ENCODE results near the gene DPYSL3. TPM values are rescaled to one million over a fixed set of nuclear protein-coding genes. Genes with fewer than 3 reads are reported as not detected.

The DPYSL3 gene
- 100 to 1,000 TPM; 161 to 255 TPM for total RNA-seq

DNA sequence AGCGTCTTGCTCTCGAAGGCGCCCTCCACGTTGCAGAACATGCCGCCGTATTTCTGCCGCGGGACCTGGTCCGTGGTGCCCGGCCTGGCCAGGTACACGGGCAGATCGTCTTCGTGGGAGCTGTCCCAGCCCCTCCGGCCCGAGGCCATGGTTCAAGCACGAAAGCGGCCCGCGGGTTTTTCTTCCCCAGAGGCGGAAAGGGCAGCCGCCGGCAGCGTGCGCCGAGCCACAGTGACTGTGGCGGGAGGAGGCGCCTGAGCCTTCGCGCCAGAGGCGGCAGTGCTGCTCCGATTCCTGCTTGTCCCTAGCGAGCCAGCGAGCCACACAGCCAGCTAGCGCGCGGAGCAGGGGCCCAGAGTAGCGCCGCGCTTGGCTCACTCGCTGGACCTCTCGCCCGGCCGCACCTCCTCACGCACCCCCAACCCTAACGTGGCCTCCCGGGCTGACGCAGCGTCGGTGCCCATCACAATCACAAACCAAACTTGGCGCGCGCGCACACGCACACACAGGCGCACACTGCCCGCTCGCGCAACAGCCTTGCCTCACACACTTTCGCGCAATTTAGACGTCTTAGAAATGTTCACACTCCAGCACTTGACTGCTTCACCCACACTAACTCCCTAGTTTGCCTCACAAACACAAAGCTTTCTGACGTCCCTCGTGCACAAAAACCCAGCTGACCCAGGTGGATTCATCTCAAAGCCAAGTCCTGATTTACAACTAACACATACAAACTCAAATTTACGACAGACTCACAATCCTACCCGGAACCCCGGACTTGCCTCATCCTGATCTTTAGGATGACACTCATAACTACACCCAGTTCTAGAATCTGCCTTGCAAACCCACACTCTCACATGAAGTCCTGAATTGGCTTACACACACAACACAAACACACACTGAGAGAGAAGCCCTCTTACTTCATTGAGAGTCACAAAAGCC lies at the start of gene DPYSL3:
TSS of gene DPYSL3 (minus strand) at position 359 of the 942 bp plus-strand sequence. CDS start at position 149, 210 bp downstream.
- no peaks in the 10 kb centered on the region for H3K36me3 ChIP-seq
- H3K27me3 ChIP-seq (replicated peaks; ENCODE audit: insufficient read depth) = no peaks in the 10 kb centered on the region
- H3K4me3 ChIP-seq = peak within 1 kb of the TSS; percentile 88
- no peaks in the 10 kb centered on the region for H3K9me3 ChIP-seq
- TF ChIP-seq, protein P1, sequence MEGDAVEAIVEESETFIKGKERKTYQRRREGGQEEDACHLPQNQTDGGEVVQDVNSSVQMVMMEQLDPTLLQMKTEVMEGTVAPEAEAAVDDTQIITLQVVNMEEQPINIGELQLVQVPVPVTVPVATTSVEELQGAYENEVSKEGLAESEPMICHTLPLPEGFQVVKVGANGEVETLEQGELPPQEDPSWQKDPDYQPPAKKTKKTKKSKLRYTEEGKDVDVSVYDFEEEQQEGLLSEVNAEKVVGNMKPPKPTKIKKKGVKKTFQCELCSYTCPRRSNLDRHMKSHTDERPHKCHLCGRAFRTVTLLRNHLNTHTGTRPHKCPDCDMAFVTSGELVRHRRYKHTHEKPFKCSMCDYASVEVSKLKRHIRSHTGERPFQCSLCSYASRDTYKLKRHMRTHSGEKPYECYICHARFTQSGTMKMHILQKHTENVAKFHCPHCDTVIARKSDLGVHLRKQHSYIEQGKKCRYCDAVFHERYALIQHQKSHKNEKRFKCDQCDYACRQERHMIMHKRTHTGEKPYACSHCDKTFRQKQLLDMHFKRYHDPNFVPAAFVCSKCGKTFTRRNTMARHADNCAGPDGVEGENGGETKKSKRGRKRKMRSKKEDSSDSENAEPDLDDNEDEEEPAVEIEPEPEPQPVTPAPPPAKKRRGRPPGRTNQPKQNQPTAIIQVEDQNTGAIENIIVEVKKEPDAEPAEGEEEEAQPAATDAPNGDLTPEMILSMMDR (IDR thresholded peaks at IDR 0.05) = peak; percentile 58
- H3K27ac ChIP-seq = peak within 1 kb of the TSS; percentile 76 to 81
- H3K4me1 ChIP-seq (ENCODE audit: control insufficient read depth in 1 of 2, low read depth in 2 of 2) = peaks cover 0 to 21% of the 10 kb centered on the region in 2 donors
- DNase-seq (ENCODE audit: low spot score) = peak; percentile 28
- ATAC-seq (ENCODE audit: insufficient number of reproducible peaks, low FRiP score, low read depth) = peak; percentile 49

DNA sequence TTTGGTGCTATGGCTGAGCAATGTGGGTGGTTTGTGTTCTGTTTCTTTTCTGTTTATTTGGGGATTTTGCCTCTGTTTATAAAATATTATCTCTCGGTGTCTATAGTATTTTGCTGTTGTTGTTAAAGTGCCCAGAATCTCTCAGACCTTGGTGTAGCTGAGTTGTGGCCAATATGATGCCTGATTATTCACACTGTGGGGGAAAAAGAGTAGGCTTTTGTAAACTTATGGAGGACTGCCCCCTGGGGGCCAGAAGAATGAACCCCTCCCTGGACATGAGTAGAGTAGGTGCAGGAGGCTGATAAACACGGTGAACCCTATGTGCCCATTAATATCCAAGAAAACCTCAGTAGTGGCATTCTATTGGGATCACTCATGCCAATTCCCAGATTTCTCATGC lies 49.0 kb upstream of the DPYSL3 start:
- Histone ChIP-seq H3K4me1 (ENCODE audit: control insufficient read depth in 1 of 2, low read depth in 2 of 2) (peaks cover 0 to 24% of the 10 kb centered on the region in 2 donors), H3K36me3 (no peaks in the 10 kb centered on the region), H3K4me3 (no peak overlapping the region), H3K27ac (peak overlapping the region in 1 of 2 donors; percentile 27), H3K9me3 (no peaks in the 10 kb centered on the region), H3K27me3 (replicated peaks; ENCODE audit: insufficient read depth) (no peaks in the 10 kb centered on the region)
- DNase-seq (ENCODE audit: low spot score) (peak; percentile 34), ATAC-seq (ENCODE audit: insufficient number of reproducible peaks, low FRiP score, low read depth) (peak; percentile 67)
- TF ChIP-seq, protein P1 (IDR thresholded peaks at IDR 0.05) = peak; percentile 70

DNA sequence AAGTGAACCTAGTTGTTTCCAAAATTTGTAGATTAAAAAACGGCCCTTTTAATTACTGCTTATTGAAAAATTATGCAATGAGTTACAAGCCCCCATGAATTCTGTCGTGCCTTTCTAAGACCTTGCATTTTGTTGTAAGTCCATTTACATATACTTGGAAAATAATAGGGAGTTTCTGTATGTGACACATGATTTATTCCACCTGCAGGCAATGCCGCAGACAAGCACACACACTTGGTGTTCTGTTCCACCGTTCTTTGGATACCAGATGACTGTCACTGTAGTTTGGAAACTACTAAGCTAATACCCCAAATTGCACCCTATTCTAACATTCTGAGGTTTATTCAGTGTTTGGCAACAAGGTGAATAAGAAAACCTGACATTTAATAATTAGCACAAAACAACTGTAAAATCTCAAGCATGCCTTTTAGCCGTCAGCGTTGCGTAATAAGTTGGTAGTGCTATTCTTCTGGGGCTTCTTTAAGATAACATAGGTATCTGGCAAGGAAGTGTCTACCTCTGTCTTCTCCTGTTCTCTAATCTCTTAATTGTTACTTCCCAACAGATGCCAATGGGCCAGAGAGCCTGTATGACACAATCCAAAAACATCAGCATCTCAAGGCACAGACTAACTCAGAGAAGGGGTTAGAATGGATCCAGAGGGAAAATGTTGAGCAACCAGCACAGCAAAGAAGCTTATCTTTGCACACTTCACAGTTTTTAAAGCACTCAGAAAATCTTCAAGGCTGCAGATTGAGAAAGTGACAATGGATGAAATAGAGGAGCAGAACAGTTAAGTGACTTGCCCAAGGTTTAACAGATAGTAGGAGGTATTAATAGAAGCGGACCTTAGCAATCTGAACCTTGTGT lies 48.2 kb upstream of the DPYSL3 start:
- H3K27ac ChIP-seq = peak overlapping the region in 1 of 2 donors; percentile 27
- H3K9me3 ChIP-seq = no peaks in the 10 kb centered on the region
- DNase-seq (ENCODE audit: low spot score) (no peak), ATAC-seq (ENCODE audit: insufficient number of reproducible peaks, low FRiP score, low read depth) (no peak)
- no peaks in the 10 kb centered on the region for H3K36me3 ChIP-seq
- H3K4me3 ChIP-seq = no peak overlapping the region
- H3K4me1 ChIP-seq (ENCODE audit: control insufficient read depth in 1 of 2, low read depth in 2 of 2) = peaks cover 0 to 30% of the 10 kb centered on the region in 2 donors
- H3K27me3 ChIP-seq (replicated peaks; ENCODE audit: insufficient read depth) = no peaks in the 10 kb centered on the region
- TF ChIP-seq, protein P1 (IDR thresholded peaks at IDR 0.05) = no peak

DNA sequence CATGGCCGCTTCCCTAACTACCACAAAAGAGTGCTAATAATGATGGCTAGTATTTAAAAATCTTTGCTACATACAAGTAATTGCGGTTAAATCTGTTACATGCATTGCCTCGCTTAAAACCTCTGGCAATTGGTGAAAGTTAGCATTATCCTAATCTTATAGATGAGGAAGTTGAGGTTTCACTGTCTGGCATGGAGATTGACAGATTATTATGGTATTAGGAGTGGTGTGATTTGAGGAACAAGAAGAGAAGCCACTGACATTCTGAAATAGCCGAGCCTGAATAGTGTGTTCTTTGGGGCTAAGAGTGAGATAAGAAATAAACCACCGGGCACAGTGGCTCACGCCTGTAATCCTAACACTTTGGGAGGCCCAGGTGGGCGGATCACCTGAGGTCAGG lies 45.3 kb upstream of the DPYSL3 start:
- ATAC-seq (ENCODE audit: insufficient number of reproducible peaks, low FRiP score, low read depth) = no peak
- no peaks in the 10 kb centered on the region for H3K9me3 ChIP-seq
- H3K27me3 ChIP-seq (replicated peaks; ENCODE audit: insufficient read depth) = no peaks in the 10 kb centered on the region
- peak overlapping the region; percentile 88 to 92 for H3K27ac ChIP-seq
- TF ChIP-seq, protein P1 (IDR thresholded peaks at IDR 0.05) = no peak
- peaks cover 0 to 36% of the 10 kb centered on the region in 2 donors for H3K4me1 ChIP-seq (ENCODE audit: control insufficient read depth in 1 of 2, low read depth in 2 of 2)
- no peak for DNase-seq (ENCODE audit: low spot score)
- H3K4me3 ChIP-seq = no peak overlapping the region
- no peaks in the 10 kb centered on the region for H3K36me3 ChIP-seq
